Endothelial cell of umbilical vein (primary cell): ENCODE measurements around the gene SGPL1. TPM values are rescaled to one million over a fixed set of nuclear protein-coding genes. Genes with fewer than 3 reads are reported as not detected.

Source experiments
- BruUV-seq: library from RNA; stranded (reverse); fragments of 400-500 nt; replicated peaks from 2 replicates; lab custom pipeline; 2021; lab: Mats Ljungman, UMichigan
- CTCF ChIA-PET: fragments of 300-600, 350-600 bp; sonication (Branson Sonifier 250); formaldehyde crosslinking; loops from one replicate; lab custom pipeline; 2021; ENCODE audit warnings: antibody characterized with exemption, inconsistent platforms; lab: Charles Lee
- POLR2A ChIA-PET: fragments of 300-600, 350-600 bp; sonication (Branson Sonifier 250); formaldehyde crosslinking; loops from one replicate; lab custom pipeline; 2021; ENCODE audit warnings: antibody characterized with exemption, inconsistent platforms; lab: Charles Lee
- DNase-seq: peaks from one replicate; pipeline ENCODE4 v3.0.0-alpha.2; 2011; ENCODE audit warnings: low read depth, low spot score
- FAIRE-seq: peaks from 2 replicates; lab custom pipeline; 2011; peaks lifted over from hg19 to GRCh38; lab: Jason Lieb, UNC
- H2AFZ ChIP-seq: 2 replicates; pipeline ENCODE4 v1.6.0; 2012; ENCODE audit warnings: low read depth, low read length, control low read depth, inconsistent platforms
- H3K27ac ChIP-seq: 2 replicates; pipeline ENCODE4 v1.5.1; 2011; ENCODE audit warnings: low read depth, mild to moderate bottlenecking, control low read depth, low read length, moderate library complexity; ENCODE audit not compliant: insufficient read depth
- H3K27me3 ChIP-seq, 2 experiments: 2 replicates each; pipeline versions ENCODE4 v1.6.0 to v1.6.1; 2011; ENCODE audit warnings: low read length in 2 of 2, mixed read lengths in 1 of 2; ENCODE audit not compliant: control insufficient read depth in 2 of 2, insufficient read depth in 2 of 2
- H3K36me3 ChIP-seq, 2 experiments: 2 replicates in 1 of 2; 3 replicates in 1 of 2; pipeline ENCODE4 v1.5.1; 2011; ENCODE audit warnings: low read length in 2 of 2, mild to moderate bottlenecking in 1 of 2, moderate library complexity in 1 of 2; ENCODE audit not compliant: control insufficient read depth in 2 of 2, insufficient read depth in 2 of 2; ENCODE audit errors: extremely low read depth in 1 of 2
- H3K4me1 ChIP-seq: 3 replicates; pipeline ENCODE4 v1.5.1; 2011; ENCODE audit warnings: mild to moderate bottlenecking, low read length; ENCODE audit not compliant: control insufficient read depth, insufficient read depth; ENCODE audit errors: extremely low read depth
- H3K4me2 ChIP-seq: 2 replicates; pipeline ENCODE4 v1.6.1; 2011; ENCODE audit warnings: low read length, control low read depth, mixed read lengths; ENCODE audit not compliant: insufficient read depth
- H3K4me3 ChIP-seq, 3 experiments: fragments of 200-600 bp in 1 of 3; sonication (generic), shearing (Covaris generic) in 1 of 3; replicated peaks in 1 of 3; 2 replicates each; pipeline ENCODE4 v1.5.1; 2011 to 2016; ENCODE audit warnings: control low read depth in 3 of 3, low read length in 3 of 3, mild to moderate bottlenecking in 2 of 3, inconsistent platforms in 1 of 3, low read depth in 1 of 3, moderate library complexity in 1 of 3; ENCODE audit not compliant: insufficient read depth in 1 of 3
- H3K79me2 ChIP-seq: 2 replicates; pipeline ENCODE4 v1.6.0; 2012; ENCODE audit warnings: low read length, inconsistent platforms; ENCODE audit not compliant: control insufficient read depth, insufficient read depth
- H3K9ac ChIP-seq: replicated peaks from 2 replicates; pipeline ENCODE3; 2011; ENCODE audit warnings: low read length, control low read depth; ENCODE audit not compliant: insufficient read depth; ENCODE audit errors: extremely low read depth
- H3K9me1 ChIP-seq: replicated peaks from 3 replicates; pipeline ENCODE4 v1.6.0; 2011; ENCODE audit warnings: mild to moderate bottlenecking, low read length; ENCODE audit not compliant: control insufficient read depth, insufficient read depth; ENCODE audit errors: extremely low read depth
- H3K9me3 ChIP-seq: replicated peaks from 2 replicates; pipeline ENCODE4 v1.5.1; 2012; ENCODE audit warnings: low read length, inconsistent platforms; ENCODE audit not compliant: control insufficient read depth, insufficient read depth
- H4K20me1 ChIP-seq: replicated peaks from 2 replicates; pipeline ENCODE3; 2011; ENCODE audit warnings: mild to moderate bottlenecking, low read length; ENCODE audit not compliant: control insufficient read depth, insufficient read depth; ENCODE audit errors: extremely low read depth
- EZH2 ChIP-seq: IDR thresholded peaks from 2 replicates; pipeline ENCODE4 v1.6.1; 2012; ENCODE audit warnings: borderline replicate concordance, low read depth, mild to moderate bottlenecking, moderate library complexity, low read length, inconsistent platforms; ENCODE audit not compliant: severe bottlenecking
- FOS ChIP-seq: IDR thresholded peaks from 2 replicates; pipeline ENCODE4 v1.6.1; 2011; ENCODE audit warnings: mild to moderate bottlenecking, low read length, moderate library complexity, borderline replicate concordance; ENCODE audit not compliant: insufficient read depth
- GATA2 ChIP-seq: IDR thresholded peaks from 2 replicates; pipeline ENCODE4 v1.7.0; 2011; ENCODE audit warnings: low read depth, mild to moderate bottlenecking, moderate library complexity, mixed read lengths, low read length; ENCODE audit not compliant: insufficient read length, insufficient read depth
- MAX ChIP-seq: IDR thresholded peaks from 2 replicates; pipeline ENCODE4 v1.6.1; 2011; ENCODE audit not compliant: insufficient read depth, insufficient read length
- MYC ChIP-seq: IDR thresholded peaks from one replicate; pipeline ENCODE4 v1.6.1; 2011; ENCODE audit warnings: mild to moderate bottlenecking, low read depth, low read length
- POLR2A ChIP-seq: IDR thresholded peaks from 2 replicates; pipeline ENCODE4 v1.6.1; 2012; ENCODE audit warnings: low read depth, mild to moderate bottlenecking, control low read depth, low read length
- POLR2AphosphoS5 ChIP-seq: IDR thresholded peaks from 2 replicates; pipeline ENCODE4 v1.6.1; 2012; ENCODE audit warnings: low read depth, mild to moderate bottlenecking, control low read depth, low read length, moderate library complexity; ENCODE audit not compliant: insufficient read depth
- dilution Hi-C: fragments of 300-500 bp; cut with MboI; formaldehyde crosslinking; loops from one replicate; pipeline ENCODE4 v1.15.0; 2019; ENCODE audit warnings: low sequenced_read_pairs; ENCODE audit not compliant: extremely low pct_ligation_motif_present
- intact Hi-C: fragments of 100-400 bp; cut with micrococcal nuclease; formaldehyde crosslinking; loops from one replicate; pipeline ENCODE4 v1.10.0; 2022
- polyA plus RNA-seq, 4 experiments: library from polyadenylated mRNA; depleted of rRNA in 3 of 4; stranded (reverse) in 3 of 4; unstranded in 1 of 4; fragments of >200 nt; gene quantifications; 2 replicates each; pipeline versions ENCODE4 v1.2.1 to v1.2.3, GENCODE V29; 2011 to 2012; ENCODE audit warnings: missing spikeins in 1 of 4
- total RNA-seq: library from RNA; stranded (reverse); gene quantifications from 2 replicates; pipeline ENCODE4 v1.2.3, GENCODE V29; 2021

SGPL1 gene
- total and polyA plus RNA-seq, 2 donors (not counting 3 experiments of a cell fraction or from before 2014, with no cell fraction given), result 11.4 to 25.2 TPM

GRCh38 chr10:70915206-70915605 is 99.5 kb downstream of the SGPL1 start:
- dilution Hi-C loops (no loop called here), intact Hi-C loops (no loop called here)
- POLR2A ChIA-PET, result no interaction called here
- BruUV-seq, result no TSS peak
- H3K9me1 ChIP-seq, result no peaks in the 10 kb centered on the region
- no peak overlapping the region for H3K9ac ChIP-seq
- TF ChIP-seq MYC (no peak), POLR2AphosphoS5 (no peak), POLR2A (no peak), FOS (no peak), MAX (no peak), GATA2 (no peak)
- H3K4me3 ChIP-seq, result no peak overlapping the region
- CTCF ChIA-PET, result interaction anchor here (1.2 to 3.6 kb wide), 2 partner anchors 9 to 12 kb away, joined by 3 to 15 read pairs; no protein-coding TSS in a partner anchor
- H3K4me1 ChIP-seq, result no peaks in the 10 kb centered on the region
- DNase-seq, result no peak
- H3K27me3 ChIP-seq, result peaks cover 0 to 10% of the 10 kb centered on the region in 2 experiments
- H4K20me1 ChIP-seq, result no peaks in the 10 kb centered on the region
- H3K36me3 ChIP-seq, result no peaks in the 10 kb centered on the region
- no peak for FAIRE-seq
- H3K4me2 ChIP-seq, result no peak overlapping the region
- no peak overlapping the region for H2AFZ ChIP-seq
- H3K79me2 ChIP-seq, result no peaks in the 10 kb centered on the region
- H3K27ac ChIP-seq, result no peak overlapping the region
- no peaks in the 10 kb centered on the region for H3K9me3 ChIP-seq

- H3K36me3 ChIP-seq, result no peaks in the 10 kb centered on the region
- dilution Hi-C loops (no loop called here), intact Hi-C loops (no loop called here)
- no peak for TF ChIP-seq EZH2
- BruUV-seq, result no TSS peak
- peaks cover 0 to 10% of the 10 kb centered on the region in 2 experiments for H3K27me3 ChIP-seq
- no peak for DNase-seq
- H3K9me1 ChIP-seq, result no peaks in the 10 kb centered on the region
- H3K4me2 ChIP-seq, result no peak overlapping the region
- H3K4me1 ChIP-seq, result no peaks in the 10 kb centered on the region
- no peak overlapping the region for H3K9ac ChIP-seq
- no peak overlapping the region for H3K4me3 ChIP-seq
- no peak overlapping the region for H3K27ac ChIP-seq
- ChIA-PET POLR2A (no interaction called here), CTCF (interaction anchor here (1.2 kb wide), 1 partner anchor 8 kb away, joined by 3 read pairs; no protein-coding TSS in a partner anchor)
- FAIRE-seq, result no peak
- no peak overlapping the region for H2AFZ ChIP-seq
- H3K9me3 ChIP-seq, result no peaks in the 10 kb centered on the region
- H3K79me2 ChIP-seq, result no peaks in the 10 kb centered on the region
- H4K20me1 ChIP-seq, result no peaks in the 10 kb centered on the region
Measured at GRCh38 chr10:70915806-70916205, 100.1 kb downstream of the SGPL1 start.
